SK-N-SH treated with all-trans-retinoic acid at 6 μM for 48 hours (cell line): ENCODE data around the gene SLC25A14.

Experiments used
- ATAC-seq: fragments of 200-7000 bp; cut with Tn5 transposase; 3 replicates; pipeline ENCODE4 v1.9.1; 2020; ENCODE audit warnings: mild to moderate bottlenecking, moderate library complexity
- ARNTL ChIP-seq: fragments of 450-650 bp; formaldehyde crosslinking; IDR thresholded peaks from 2 replicates; pipeline ENCODE4 v1.5.0; 2020; ENCODE audit warnings: low read depth, mild to moderate bottlenecking, moderate library complexity, borderline replicate concordance
- BACH2 ChIP-seq: fragments of 250-450 bp; sonication (Bioruptor Pico); IDR thresholded peaks from 2 replicates; pipeline ENCODE4 v1.9.0; 2021; ENCODE audit warnings: mild to moderate bottlenecking, borderline replicate concordance
- CREB5 ChIP-seq: fragments of 250-450 bp; sonication (Bioruptor Pico); IDR thresholded peaks from 2 replicates; pipeline ENCODE4 v1.5.1; 2020; ENCODE audit warnings: low read depth, mild to moderate bottlenecking, moderate library complexity
- CSDC2 ChIP-seq: fragments of 250-450 bp; sonication (Bioruptor Pico); IDR thresholded peaks from 2 replicates; pipeline ENCODE4 v1.5.0; 2020; ENCODE audit warnings: mild to moderate bottlenecking, moderate library complexity
- CSRNP3 ChIP-seq: fragments of 250-450 bp; sonication (Bioruptor Pico); IDR thresholded peaks from 2 replicates; pipeline ENCODE4 v1.5.1; 2021; ENCODE audit warnings: mild to moderate bottlenecking, moderate library complexity
- ESRRG ChIP-seq: fragments of 250-450 bp; sonication (Bioruptor Pico); IDR thresholded peaks from 2 replicates; pipeline ENCODE4 v1.6.1; 2021; ENCODE audit warnings: mild to moderate bottlenecking
- ISL1 ChIP-seq: fragments of 250-450 bp; sonication (Bioruptor Pico); IDR thresholded peaks from 2 replicates; pipeline ENCODE4 v2.1.2; 2022; ENCODE audit warnings: mild to moderate bottlenecking, moderate library complexity
- OSR1 ChIP-seq: fragments of 250-450 bp; sonication (Bioruptor Pico); IDR thresholded peaks from 2 replicates; pipeline ENCODE4 v1.8.0; 2022; ENCODE audit warnings: moderate library complexity, mild to moderate bottlenecking, inconsistent platforms
- PPARA ChIP-seq: fragments of 250-450 bp; sonication (Bioruptor Pico); IDR thresholded peaks from 2 replicates; pipeline ENCODE4 v1.5.0; 2020; ENCODE audit warnings: mild to moderate bottlenecking, borderline replicate concordance
- RARB ChIP-seq: fragments of 250-450 bp; sonication (Bioruptor Pico); IDR thresholded peaks from 2 replicates; pipeline ENCODE4 v1.8.0; 2021; ENCODE audit warnings: mild to moderate bottlenecking, moderate library complexity
- SNAI2 ChIP-seq: fragments of 250-450 bp; sonication (Bioruptor Pico); IDR thresholded peaks from 2 replicates; pipeline ENCODE4 v1.5.0; 2020; ENCODE audit warnings: mild to moderate bottlenecking, moderate library complexity
- TCF4 ChIP-seq: fragments of 250-450 bp; sonication (Bioruptor Pico); IDR thresholded peaks from 2 replicates; pipeline ENCODE4 v1.8.0; 2021; ENCODE audit warnings: mild to moderate bottlenecking, moderate library complexity, borderline replicate concordance
- TOX ChIP-seq: fragments of 250-450 bp; sonication (Bioruptor Pico); IDR thresholded peaks from 2 replicates; pipeline ENCODE4 v1.8.0; 2021; ENCODE audit warnings: mild to moderate bottlenecking, moderate library complexity, borderline replicate concordance
- ZC3H10 ChIP-seq: fragments of 250-450 bp; sonication (Bioruptor Pico); IDR thresholded peaks from 2 replicates; pipeline ENCODE4 v1.5.1; 2021; ENCODE audit warnings: mild to moderate bottlenecking, moderate library complexity
- ZFP3 ChIP-seq: fragments of 250-450 bp; sonication (Bioruptor Pico); IDR thresholded peaks from 2 replicates; pipeline ENCODE4 v1.5.0; 2020; ENCODE audit warnings: mild to moderate bottlenecking, moderate library complexity
- ZNF565 ChIP-seq: fragments of 450-650 bp; formaldehyde crosslinking; conservative IDR thresholded peaks from 2 replicates; pipeline ENCODE4 v1.5.0; 2020; ENCODE audit warnings: low read depth, mild to moderate bottlenecking, moderate library complexity
- ZNF70 ChIP-seq: fragments of 450-650 bp; formaldehyde crosslinking; IDR thresholded peaks from 2 replicates; pipeline ENCODE4 v1.5.0; 2020; ENCODE audit warnings: mild to moderate bottlenecking, moderate library complexity
- ZNF8 ChIP-seq: fragments of 450-650 bp; formaldehyde crosslinking; IDR thresholded peaks from 2 replicates; pipeline ENCODE4 v1.5.0; 2020; ENCODE audit warnings: mild to moderate bottlenecking, moderate library complexity
- TF ChIP-seq, protein P1 (sequence below): fragments of 250-450 bp; sonication (Bioruptor Pico); IDR thresholded peaks from 2 replicates; pipeline ENCODE4 v1.8.0; 2020; ENCODE audit warnings: mild to moderate bottlenecking, moderate library complexity, borderline replicate concordance
- TF ChIP-seq, protein P2 (sequence below): fragments of 250-450 bp; sonication (Bioruptor Pico); IDR thresholded peaks from 2 replicates; pipeline ENCODE4 v1.5.0; 2020; ENCODE audit warnings: mild to moderate bottlenecking, moderate library complexity
- TF ChIP-seq, protein P3 (sequence below): fragments of 250-450 bp; sonication (Bioruptor Pico); IDR thresholded peaks from 2 replicates; pipeline ENCODE4 v1.8.0; 2021; ENCODE audit warnings: low read depth, mild to moderate bottlenecking, moderate library complexity, borderline replicate concordance

Gene SLC25A14

GRCh38 chrX:130413415-130413814 lies 73.7 kb downstream of the SLC25A14 start:
- ATAC-seq = no peak
- TF ChIP-seq ZNF565 (CRISPR knock-in tag) (no peak), CSDC2 (CRISPR knock-in tag) (no peak), PPARA (CRISPR knock-in tag) (no peak), ZNF8 (CRISPR knock-in tag) (no peak), TOX (CRISPR knock-in tag) (no peak), ARNTL (no peak), BACH2 (CRISPR knock-in tag) (no peak)

DNA sequence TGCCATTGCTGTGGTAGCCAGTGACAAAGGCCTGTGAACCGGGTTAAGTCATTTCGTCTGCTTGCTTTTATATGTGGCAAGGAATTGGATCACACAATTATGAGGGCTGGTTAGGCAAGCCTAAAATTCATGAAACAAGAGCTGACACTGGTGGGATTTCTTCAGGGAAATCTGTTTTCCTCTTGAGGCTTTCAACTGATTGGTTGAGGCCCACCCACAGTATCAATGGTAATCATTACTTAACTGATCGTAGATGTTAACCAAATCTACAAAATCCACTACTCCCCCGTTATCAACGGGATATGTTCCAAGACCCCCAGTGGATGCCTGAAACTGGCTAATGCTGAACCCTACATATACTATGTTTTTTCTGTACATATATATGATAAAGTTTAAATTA lies 75.1 kb downstream of the SLC25A14 start:
- TF ChIP-seq ZFP3 (CRISPR knock-in tag) = no peak
- TF ChIP-seq RARB (CRISPR knock-in tag) = no peak
- TF ChIP-seq, protein P1, sequence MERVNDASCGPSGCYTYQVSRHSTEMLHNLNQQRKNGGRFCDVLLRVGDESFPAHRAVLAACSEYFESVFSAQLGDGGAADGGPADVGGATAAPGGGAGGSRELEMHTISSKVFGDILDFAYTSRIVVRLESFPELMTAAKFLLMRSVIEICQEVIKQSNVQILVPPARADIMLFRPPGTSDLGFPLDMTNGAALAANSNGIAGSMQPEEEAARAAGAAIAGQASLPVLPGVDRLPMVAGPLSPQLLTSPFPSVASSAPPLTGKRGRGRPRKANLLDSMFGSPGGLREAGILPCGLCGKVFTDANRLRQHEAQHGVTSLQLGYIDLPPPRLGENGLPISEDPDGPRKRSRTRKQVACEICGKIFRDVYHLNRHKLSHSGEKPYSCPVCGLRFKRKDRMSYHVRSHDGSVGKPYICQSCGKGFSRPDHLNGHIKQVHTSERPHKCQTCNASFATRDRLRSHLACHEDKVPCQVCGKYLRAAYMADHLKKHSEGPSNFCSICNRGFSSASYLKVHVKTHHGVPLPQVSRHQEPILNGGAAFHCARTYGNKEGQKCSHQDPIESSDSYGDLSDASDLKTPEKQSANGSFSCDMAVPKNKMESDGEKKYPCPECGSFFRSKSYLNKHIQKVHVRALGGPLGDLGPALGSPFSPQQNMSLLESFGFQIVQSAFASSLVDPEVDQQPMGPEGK (CRISPR knock-in tag) = no peak
- TF ChIP-seq ARNTL = no peak
- no peak for TF ChIP-seq CSRNP3 (CRISPR knock-in tag)
- TF ChIP-seq OSR1 = no peak
- TF ChIP-seq TCF4 (CRISPR knock-in tag) = no peak
- no peak for ATAC-seq

GRCh38 chrX:130415201-130415600 lies 75.5 kb downstream of the SLC25A14 start:
- TF ChIP-seq, protein P1 (CRISPR knock-in tag) = no peak
- TF ChIP-seq, protein P2, sequence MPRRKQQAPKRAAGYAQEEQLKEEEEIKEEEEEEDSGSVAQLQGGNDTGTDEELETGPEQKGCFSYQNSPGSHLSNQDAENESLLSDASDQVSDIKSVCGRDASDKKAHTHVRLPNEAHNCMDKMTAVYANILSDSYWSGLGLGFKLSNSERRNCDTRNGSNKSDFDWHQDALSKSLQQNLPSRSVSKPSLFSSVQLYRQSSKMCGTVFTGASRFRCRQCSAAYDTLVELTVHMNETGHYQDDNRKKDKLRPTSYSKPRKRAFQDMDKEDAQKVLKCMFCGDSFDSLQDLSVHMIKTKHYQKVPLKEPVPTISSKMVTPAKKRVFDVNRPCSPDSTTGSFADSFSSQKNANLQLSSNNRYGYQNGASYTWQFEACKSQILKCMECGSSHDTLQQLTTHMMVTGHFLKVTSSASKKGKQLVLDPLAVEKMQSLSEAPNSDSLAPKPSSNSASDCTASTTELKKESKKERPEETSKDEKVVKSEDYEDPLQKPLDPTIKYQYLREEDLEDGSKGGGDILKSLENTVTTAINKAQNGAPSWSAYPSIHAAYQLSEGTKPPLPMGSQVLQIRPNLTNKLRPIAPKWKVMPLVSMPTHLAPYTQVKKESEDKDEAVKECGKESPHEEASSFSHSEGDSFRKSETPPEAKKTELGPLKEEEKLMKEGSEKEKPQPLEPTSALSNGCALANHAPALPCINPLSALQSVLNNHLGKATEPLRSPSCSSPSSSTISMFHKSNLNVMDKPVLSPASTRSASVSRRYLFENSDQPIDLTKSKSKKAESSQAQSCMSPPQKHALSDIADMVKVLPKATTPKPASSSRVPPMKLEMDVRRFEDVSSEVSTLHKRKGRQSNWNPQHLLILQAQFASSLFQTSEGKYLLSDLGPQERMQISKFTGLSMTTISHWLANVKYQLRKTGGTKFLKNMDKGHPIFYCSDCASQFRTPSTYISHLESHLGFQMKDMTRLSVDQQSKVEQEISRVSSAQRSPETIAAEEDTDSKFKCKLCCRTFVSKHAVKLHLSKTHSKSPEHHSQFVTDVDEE (CRISPR knock-in tag) = no peak
- TF ChIP-seq, protein P3, sequence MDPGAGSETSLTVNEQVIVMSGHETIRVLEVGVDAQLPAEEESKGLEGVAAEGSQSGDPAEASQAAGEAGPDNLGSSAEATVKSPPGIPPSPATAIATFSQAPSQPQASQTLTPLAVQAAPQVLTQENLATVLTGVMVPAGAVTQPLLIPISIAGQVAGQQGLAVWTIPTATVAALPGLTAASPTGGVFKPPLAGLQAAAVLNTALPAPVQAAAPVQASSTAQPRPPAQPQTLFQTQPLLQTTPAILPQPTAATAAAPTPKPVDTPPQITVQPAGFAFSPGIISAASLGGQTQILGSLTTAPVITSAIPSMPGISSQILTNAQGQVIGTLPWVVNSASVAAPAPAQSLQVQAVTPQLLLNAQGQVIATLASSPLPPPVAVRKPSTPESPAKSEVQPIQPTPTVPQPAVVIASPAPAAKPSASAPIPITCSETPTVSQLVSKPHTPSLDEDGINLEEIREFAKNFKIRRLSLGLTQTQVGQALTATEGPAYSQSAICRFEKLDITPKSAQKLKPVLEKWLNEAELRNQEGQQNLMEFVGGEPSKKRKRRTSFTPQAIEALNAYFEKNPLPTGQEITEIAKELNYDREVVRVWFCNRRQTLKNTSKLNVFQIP (CRISPR knock-in tag) = no peak
- no peak for TF ChIP-seq TCF4 (CRISPR knock-in tag)
- TF ChIP-seq ZC3H10 (CRISPR knock-in tag) = no peak
- no peak for TF ChIP-seq TOX (CRISPR knock-in tag)
- TF ChIP-seq CSDC2 (CRISPR knock-in tag) = no peak
- no peak for TF ChIP-seq SNAI2 (CRISPR knock-in tag)
- TF ChIP-seq CREB5 = no peak
- TF ChIP-seq RARB (CRISPR knock-in tag) = no peak
- TF ChIP-seq ZNF565 (CRISPR knock-in tag) = no peak
- TF ChIP-seq ZNF70 (CRISPR knock-in tag) = no peak
- TF ChIP-seq ZFP3 (CRISPR knock-in tag) = no peak
- no peak for TF ChIP-seq ISL1 (CRISPR knock-in tag)
- no peak for TF ChIP-seq ZNF8 (CRISPR knock-in tag)
- no peak for TF ChIP-seq ESRRG
- TF ChIP-seq ARNTL = no peak
- TF ChIP-seq OSR1 = no peak
- TF ChIP-seq CSRNP3 (CRISPR knock-in tag) = no peak
- TF ChIP-seq BACH2 (CRISPR knock-in tag) = no peak
- ATAC-seq = no peak
